Mesenteric fat pad (tissue), 1 donor: ENCODE results near the gene GINM1. TPM values are rescaled to one million over a fixed set of nuclear protein-coding genes. Genes with fewer than 3 reads are reported as not detected.

Source experiments
- DNase-seq: peaks from one replicate; pipeline ENCODE4 v3.0.0-alpha.2; 2020; ENCODE audit warnings: low spot score
- total RNA-seq: library from RNA; stranded (reverse); fragmentation: NEBNext Ultra II Directional; extraction: Animal tissue kit (Norgen Biotek cat#: 25700); gene quantifications from one replicate; pipeline ENCODE4 v1.2.1, GENCODE V29; 2021
- donor health status: DM: yes; HTN: yes; CAD: no.

Gene GINM1
- total RNA-seq, 1 donor from 2014 or later, result 53.5 TPM

- DNase-seq, result no peak
Observed at GRCh38 chr6:149592983-149593382, 26.8 kb downstream of the GINM1 start.

- no peak for DNase-seq
Observed at GRCh38 chr6:149593408-149593807, 27.2 kb downstream of the GINM1 start.

DNA sequence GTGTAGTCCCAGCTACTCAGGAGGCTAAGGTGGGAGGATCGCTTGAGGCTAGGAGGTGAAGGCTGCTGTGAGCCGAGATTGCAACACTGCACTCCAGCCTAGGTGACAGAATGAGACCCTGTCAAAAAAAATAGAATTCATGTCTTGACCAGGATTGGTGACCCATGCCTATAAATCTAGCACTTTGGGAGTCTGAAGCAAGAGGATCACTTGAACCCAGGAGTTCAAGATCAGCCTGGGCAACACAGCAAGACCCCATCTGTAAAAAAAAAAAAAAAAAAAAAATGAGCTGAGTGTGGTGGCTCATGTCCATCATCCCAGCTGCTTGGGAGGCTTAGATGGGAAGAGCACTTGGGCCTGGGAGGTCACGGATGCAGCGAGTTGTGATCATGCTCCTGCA lies 34.3 kb downstream of the GINM1 start:
- no peak for DNase-seq

DNA sequence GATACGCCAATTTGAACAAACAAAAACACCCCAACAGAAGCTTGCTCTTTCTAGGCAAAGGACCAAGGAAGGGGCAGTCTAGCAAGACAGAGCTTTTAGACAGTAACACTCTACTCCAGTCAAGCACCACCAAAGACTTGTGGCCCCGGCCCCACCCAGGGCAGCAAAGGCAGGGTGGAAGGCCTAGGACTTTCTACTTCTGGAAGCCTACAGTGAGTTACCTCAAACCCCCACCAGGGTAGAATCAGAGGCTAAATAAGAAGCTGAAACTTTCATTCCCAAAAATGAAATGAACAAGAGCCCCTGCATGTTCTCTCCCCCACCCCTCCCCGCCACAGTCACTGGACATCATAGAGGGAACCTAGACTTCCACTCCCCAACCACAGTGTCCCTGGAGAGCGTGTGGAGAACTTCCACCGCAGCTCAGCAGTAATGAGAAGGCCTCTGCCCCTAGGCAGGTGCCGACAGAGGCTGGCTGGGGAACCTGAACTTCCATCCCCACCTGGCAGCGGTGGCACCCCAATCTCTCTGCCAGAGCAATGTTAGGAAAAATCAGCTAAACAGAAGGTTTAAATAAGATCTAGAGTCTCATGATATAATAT lies 42.3 kb downstream of the GINM1 start:
- DNase-seq, result no peak

- DNase-seq, result no peak
Observed at GRCh38 chr6:149614337-149614736, 48.2 kb downstream of the GINM1 start.

GRCh38 chr6:149615805-149616204 lies 49.6 kb downstream of the GINM1 start:
- DNase-seq, result no peak

DNA sequence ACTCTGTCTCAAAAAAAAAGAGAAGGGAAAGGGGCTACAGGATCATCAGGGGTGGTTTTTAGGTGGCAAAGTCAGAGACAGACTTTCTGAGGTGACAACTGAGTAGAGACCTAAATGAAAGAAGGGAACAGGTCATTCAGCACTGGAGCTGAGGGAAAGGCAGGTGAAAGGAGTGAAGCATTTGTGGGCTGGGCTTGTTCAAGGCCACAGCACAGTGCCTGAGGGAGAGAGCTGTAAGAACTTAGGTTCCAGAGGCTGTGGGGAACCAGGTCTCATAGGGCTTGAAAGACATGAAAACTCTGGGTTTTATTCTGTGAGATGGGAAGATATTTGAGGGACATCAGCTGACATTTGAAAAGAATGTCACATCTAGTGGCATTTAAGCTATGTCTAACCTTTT lies 61.5 kb downstream of the GINM1 start:
- no peak for DNase-seq

DNA sequence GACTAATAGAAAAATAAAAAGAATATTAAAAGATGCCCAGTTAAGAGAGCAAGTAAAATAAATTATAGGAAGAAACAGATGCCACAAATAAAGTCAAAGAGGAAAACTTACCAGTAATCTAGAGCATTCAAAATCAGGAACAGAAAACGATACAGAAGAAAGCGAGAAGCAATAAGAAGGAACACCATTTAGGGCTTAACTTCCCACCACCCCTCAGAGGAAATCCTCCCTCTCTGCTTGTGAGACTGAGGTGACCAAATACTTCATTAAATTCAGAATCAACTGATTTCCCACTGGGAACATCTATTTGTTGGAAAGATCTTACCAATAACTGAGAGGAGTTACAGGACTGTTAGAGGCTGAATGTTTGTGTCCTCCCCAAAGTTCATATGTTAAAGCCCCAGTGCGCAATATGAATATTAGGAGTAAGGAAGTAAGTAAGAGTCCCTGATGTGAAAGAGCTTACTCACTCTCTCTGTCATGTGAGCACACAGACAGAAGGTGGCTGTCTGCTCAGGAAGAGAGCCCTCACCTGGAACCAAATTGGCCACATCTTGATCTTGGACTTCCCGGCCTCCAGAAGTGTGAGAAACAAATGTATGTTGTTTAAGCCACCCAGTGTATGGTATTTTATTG lies 62.8 kb downstream of the GINM1 start:
- DNase-seq, result no peak

DNA sequence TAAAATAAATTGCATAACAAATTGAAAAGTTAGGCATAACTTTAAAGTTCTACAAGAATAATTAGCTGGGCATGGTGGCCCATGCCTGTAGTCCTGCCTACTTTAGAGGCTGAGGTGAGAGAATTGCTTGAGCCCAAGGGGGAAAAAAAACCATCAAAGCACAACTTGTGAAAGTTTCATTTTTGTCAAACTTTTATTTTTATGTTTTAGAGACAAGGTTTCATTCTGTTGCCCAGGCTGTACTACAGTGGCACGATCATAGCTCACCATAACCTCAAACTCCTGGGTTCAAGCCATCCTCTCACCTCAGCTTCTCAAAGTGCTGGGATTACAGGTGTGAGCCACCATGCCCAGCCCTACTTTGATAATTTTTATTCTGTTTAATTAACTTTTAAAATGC lies 68.1 kb downstream of the GINM1 start:
- DNase-seq, result no peak

- DNase-seq, result no peak
Observed at GRCh38 chr6:149636124-149636523, 69.9 kb downstream of the GINM1 start.

Other genes starting within 250 kb of the GINM1 start
- gene TAB2, start 248.7 kb upstream of the GINM1 start, total RNA-seq, result 58.3 TPM
- 1.2 TPM for gene SUMO4, start 166.1 kb upstream of the GINM1 start, total RNA-seq
- gene ZC3H12D, start 81.4 kb upstream of the GINM1 start, total RNA-seq, result 3.0 TPM
- 23.0 TPM for gene PPIL4, start 20.3 kb upstream of the GINM1 start, total RNA-seq
- 16.5 TPM for gene KATNA1, start 82.3 kb downstream of the GINM1 start, total RNA-seq
- 25.7 TPM for gene LATS1, start 151.7 kb downstream of the GINM1 start, total RNA-seq
- gene NUP43, start 180.2 kb downstream of the GINM1 start, total RNA-seq, result 29.9 TPM
- 78.7 TPM for gene PCMT1, start 183.4 kb downstream of the GINM1 start, total RNA-seq